ENCODE data around the gene MT2A. TPM values are rescaled to one million over a fixed set of nuclear protein-coding genes. Genes with fewer than 3 reads are reported as not detected.

Gene MT2A
- total RNA-seq, 6 experiments from 2014 or later, result 946 to 4,033 (median 2,228) TPM

GRCh38 chr16:56603589-56603988 is 4.8 kb upstream of the MT2A start:
- H3K36me3 ChIP-seq, result no peaks in the 10 kb centered on the region
- no peaks in the 10 kb centered on the region for H3K9me3 ChIP-seq
- peaks cover 0 to 24% (median 8%) of the 10 kb centered on the region in 4 donors for H3K4me1 ChIP-seq
- TF ChIP-seq CTCF (IDR thresholded peaks at IDR 0.05), result peak; percentile 47 to 55 (median 52)
- no peak for TF ChIP-seq POLR2A (IDR thresholded peaks at IDR 0.05)
- ATAC-seq (peak in 2 of 4 donors; percentile 6 to 15), DNase-seq (peak in 2 of 3 donors; percentile 48 to 67)
- H3K27me3 ChIP-seq, result no peaks in the 10 kb centered on the region
- H3K4me3 ChIP-seq, result no peak overlapping the region
- H3K27ac ChIP-seq, result no peak overlapping the region
- intact Hi-C loops (cut with DNase I), result loop anchor here in 1 of 2 donors (10.0 kb wide), 1 partner anchor 91 kb away; no protein-coding TSS in a partner anchor
- 17% methylated on average over 4 of the region's 4 CpGs for WGBS (ENCODE audit: insufficient coverage, low coverage, low lambda C conversion rate, missing lambda C conversion rate)

- no peak for ATAC-seq
Measured at GRCh38 chr16:56604966-56605365, 3.4 kb upstream of the MT2A start.

GRCh38 chr16:56605475-56605874 is 2.9 kb upstream of the MT2A start:
- no peak for DNase-seq
- Histone ChIP-seq H3K36me3 (no peaks in the 10 kb centered on the region), H3K27me3 (no peaks in the 10 kb centered on the region), H3K9me3 (no peaks in the 10 kb centered on the region), H3K27ac (peak overlapping the region; percentile 65 to 95 (median 84)), H3K4me3 (no peak overlapping the region), H3K4me1 (peaks cover 0 to 24% (median 8%) of the 10 kb centered on the region in 4 donors)
- no peak for TF ChIP-seq CTCF (IDR thresholded peaks at IDR 0.05)
- TF ChIP-seq POLR2A (IDR thresholded peaks at IDR 0.05), result no peak
- intact Hi-C loops (cut with DNase I), result loop anchor here in 1 of 2 donors (10.0 kb wide), 1 partner anchor 89 kb away; no protein-coding TSS in a partner anchor
- WGBS (ENCODE audit: insufficient coverage, low coverage, low lambda C conversion rate, missing lambda C conversion rate), result 80% methylated on average over 1 of the region's 1 CpG
- no peak for ATAC-seq

More at GRCh38 chr16:56604966-56605365, 3.4 kb upstream of the MT2A start:
- Histone ChIP-seq H3K9me3 (no peaks in the 10 kb centered on the region), H3K27ac (no peak overlapping the region), H3K27me3 (no peaks in the 10 kb centered on the region), H3K36me3 (no peaks in the 10 kb centered on the region), H3K4me3 (no peak overlapping the region), H3K4me1 (peaks cover 0 to 24% (median 8%) of the 10 kb centered on the region in 4 donors)
- no peak for DNase-seq
- intact Hi-C loops (cut with DNase I), result loop anchor here in 1 of 2 donors (10.0 kb wide), 1 partner anchor 90 kb away; no protein-coding TSS in a partner anchor
- TF ChIP-seq POLR2A (IDR thresholded peaks at IDR 0.05) (no peak), CTCF (IDR thresholded peaks at IDR 0.05) (no peak)
- WGBS (ENCODE audit: insufficient coverage, low coverage, low lambda C conversion rate, missing lambda C conversion rate), result 83% methylated on average over 2 of the region's 4 CpGs

- no peaks in the 10 kb centered on the region for H3K36me3 ChIP-seq
- no peak overlapping the region for H3K4me3 ChIP-seq
- peaks cover 0 to 24% (median 9%) of the 10 kb centered on the region in 4 donors for H3K4me1 ChIP-seq
- intact Hi-C loops (cut with DNase I), result loop anchor here in 1 of 2 donors (10.0 kb wide), 1 partner anchor 89 kb away; no protein-coding TSS in a partner anchor
- no peaks in the 10 kb centered on the region for H3K9me3 ChIP-seq
- no peaks in the 10 kb centered on the region for H3K27me3 ChIP-seq
- 16% methylated on average over 3 of the region's 3 CpGs for WGBS (ENCODE audit: insufficient coverage, low coverage, low lambda C conversion rate, missing lambda C conversion rate)
- TF ChIP-seq POLR2A (IDR thresholded peaks at IDR 0.05) (peak; percentile 4), CTCF (IDR thresholded peaks at IDR 0.05) (no peak)
- ATAC-seq, result peak in 1 of 4 donors; percentile 3
- peak in 1 of 3 donors; percentile 38 for DNase-seq
- H3K27ac ChIP-seq, result peak overlapping the region; percentile 65 to 95 (median 84)
Measured at GRCh38 chr16:56606071-56606475, 2.3 kb upstream of the MT2A start.
